Stimulated activated CD4-positive, alpha-beta T cell treated with anti-CD3 and anti-CD28 coated beads, Interleukin-15, amount 100 ng/mL, for 48 hours (primary cell): Measurements from ENCODE around the gene FHIT.
"Not testable (repeated sequence)": the region's sequence is repeated elsewhere in the genome, so short reads cannot be mapped to it uniquely, and the experiment has no call there.

Experiments used
- DNase-seq, 2 donors: peaks; one replicate each; pipeline ENCODE4 v3.0.0-alpha.2; 2020; ENCODE audit warnings: low read depth in 2 of 2

FHIT gene

GRCh38 chr3:61114316-61114953, 136.8 kb downstream of the FHIT start:
- no peak for DNase-seq

DNA sequence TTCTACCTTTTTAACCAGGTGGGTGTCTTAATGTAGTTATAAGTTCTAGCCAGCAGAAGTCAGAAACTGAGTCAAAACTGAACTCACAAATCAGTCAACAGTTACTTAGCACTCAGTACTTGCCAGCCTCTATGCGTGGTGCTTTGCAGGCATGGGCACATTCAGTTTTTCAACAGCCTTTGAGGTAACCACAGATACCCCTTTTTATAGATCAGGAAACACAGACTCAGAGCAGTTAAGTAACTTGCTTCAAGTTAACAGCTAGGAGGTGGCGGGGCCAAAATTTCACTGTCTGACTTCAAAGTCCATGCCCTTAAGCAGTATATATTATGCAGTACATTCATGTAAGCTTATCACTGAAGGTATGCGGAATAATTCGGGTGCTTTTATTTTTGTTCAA, 139.4 kb downstream of the FHIT start:
- peak in 1 of 2 donors; percentile 0 for DNase-seq

GRCh38 chr3:61110576-61110975, 140.7 kb downstream of the FHIT start:
- no peak for DNase-seq

DNA sequence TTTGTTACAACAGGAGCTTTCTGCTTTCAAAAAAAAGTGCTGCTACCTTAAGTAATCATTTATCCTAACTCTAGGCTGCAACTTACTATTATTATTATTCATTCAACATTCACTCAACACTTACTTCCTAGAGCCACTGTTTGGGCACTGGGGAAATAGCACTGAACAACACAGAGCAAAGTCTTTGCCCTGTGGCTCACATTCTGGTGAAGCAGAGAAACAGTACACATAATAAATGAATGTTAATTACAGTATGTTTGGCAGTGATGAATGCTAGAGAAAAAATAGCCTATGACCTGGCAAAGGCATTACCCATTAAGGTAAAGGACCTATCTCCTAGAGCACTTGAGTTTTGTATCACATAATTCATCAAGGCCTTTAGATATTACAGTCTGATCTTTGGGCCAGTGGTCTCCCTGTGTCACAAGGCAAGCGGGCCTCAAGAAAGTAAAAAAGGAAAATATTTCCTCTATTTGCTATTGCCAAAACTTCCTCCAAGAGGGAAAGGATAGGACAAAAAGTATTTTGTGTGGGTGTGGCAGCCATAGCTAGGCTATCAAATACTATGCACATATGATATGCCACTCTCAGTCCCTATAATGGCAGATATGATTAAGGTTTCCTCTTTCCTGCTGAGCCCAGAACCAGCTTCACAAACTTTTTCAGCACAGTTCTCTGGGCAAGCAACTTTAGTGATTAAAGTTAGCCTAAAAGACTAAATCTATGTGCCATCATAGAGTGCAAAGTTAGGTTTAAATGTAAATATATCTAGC, 142.8 kb downstream of the FHIT start:
- no peak for DNase-seq

- DNase-seq, result no peak
Measured at GRCh38 chr3:61094608-61095007, 156.6 kb downstream of the FHIT start.

DNA sequence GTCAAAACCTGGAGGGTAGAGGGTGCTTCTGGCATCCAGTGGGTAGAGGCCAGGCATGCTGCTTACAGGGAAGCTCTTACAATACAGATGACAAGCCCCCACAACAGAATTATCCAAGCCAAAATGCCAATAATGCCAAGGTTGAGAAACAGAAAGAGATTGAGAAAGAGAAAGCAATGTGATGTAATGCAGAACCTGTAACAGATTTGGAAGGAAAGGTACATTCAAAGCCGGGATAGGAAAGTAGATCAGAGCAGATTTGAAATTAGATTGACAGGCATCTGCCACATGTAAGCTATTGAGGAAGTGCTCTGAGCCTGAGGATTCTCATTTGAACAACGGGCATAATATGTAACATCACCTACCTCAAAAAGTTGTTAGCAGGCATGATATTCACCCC, 157.9 kb downstream of the FHIT start:
- no peak for DNase-seq

DNA sequence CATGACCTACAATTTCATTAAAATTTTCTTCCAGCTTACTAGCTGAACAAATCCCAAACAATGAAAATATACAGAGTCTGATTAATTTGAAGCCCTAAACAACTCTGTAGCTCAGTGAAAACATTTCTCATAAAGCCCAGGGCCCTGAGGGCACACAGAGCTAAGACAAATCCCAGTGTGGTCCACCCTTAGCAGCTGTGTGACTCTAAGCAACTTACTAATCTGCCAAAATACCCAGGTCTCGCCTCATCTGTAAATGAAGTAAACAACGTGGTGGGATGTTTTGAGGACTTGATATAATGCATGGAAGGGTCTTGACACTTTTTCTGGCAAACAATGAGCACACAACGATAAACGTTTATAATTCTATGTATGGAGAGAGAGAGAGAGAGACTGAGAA, 158.4 kb downstream of the FHIT start:
- DNase-seq, result no peak

DNA sequence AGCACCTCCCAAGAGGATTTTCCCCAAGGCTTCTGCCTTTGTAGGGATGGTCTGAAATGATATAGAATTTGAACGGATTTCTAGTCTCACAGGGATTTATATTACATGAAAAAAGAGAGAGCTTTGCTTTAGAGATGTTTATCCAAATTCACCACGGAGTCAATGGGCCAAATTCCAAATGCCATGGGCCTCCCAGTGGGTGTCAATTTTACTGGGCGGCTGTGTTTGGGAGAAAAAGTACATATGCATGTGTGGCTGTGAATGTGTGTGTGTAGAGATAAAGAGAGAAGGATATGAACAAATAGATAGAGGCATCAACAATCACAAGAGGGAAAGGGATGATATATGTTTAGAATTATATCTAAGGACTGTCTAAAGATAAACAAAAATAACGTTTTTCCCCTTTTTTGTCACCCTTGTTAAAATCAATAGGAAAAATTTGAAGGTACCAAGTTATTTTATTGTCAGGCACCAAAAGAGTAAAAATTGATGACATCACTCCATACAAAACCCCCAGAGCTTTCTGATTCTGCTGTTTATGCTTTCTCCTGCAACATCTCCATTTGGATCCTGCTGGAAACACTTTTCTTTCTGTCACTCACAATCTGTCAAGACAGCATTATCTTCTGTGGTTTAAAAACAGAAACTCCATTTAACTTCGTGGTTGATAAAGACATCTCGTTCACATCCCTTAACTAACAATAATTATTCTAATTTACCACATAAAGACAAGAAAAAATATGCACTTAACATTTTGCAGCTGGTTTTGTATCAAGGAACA, 160.7 kb downstream of the FHIT start:
- DNase-seq, result no peak

DNA sequence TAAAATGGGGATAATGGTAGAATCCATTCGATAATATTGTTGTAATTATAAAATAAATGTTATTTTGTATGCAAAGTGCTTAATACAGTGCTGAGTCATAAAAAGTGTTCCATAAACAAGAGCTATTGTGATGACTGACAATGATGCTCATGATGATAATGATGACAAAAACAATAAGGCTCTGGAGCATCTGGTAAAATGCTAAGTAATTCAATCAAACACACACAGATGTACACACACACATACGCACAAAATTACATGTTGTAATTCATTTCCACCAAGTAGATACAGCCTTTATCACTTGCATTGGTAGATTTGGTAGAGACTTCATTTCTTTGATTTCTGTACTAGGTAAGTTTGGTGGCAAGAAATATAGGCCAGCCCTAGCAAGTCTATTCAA, 163.8 kb downstream of the FHIT start:
- DNase-seq, result no peak

DNA sequence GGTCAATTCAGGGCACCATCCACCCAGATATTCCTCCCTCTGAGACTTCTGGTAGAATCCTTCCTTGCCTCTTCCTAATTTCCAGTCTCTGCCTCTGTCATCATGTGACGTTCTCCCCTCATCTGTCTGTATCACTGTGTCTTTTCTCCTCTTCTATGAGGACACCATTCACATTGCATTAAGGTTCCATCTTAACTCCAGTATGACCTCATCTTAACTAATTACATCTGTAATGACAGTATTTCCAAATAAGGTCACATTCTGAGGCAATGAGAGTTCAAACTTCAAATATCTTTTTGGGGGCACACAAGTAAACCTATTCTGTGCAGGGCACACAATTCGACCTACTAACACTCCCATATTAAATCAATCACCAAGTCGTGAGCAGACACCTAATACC, 169.7 kb downstream of the FHIT start:
- DNase-seq, result no peak

- DNase-seq, result no peak
Measured at GRCh38 chr3:61080737-61081445, 170.4 kb downstream of the FHIT start.

GRCh38 chr3:61078048-61078752, 173.1 kb downstream of the FHIT start:
- DNase-seq, result no peak

DNA sequence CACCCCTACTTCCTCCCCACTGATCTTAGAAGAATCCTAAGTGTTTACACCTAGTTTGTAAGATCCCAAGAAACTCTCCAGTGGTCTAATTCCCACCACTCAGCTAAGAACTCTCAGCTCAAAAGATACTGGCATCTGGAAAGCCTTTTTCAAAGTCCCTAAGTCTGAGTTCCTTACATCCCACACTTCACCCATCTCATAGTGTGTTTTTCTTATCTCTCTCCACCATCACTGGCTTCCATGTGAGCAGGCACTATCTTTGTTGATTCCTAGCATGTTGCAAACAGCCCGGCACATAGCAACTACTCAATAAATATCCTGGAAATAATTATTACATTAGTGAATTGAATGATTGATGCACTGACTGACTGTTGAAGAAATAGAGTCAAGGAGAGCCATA, 173.7 kb downstream of the FHIT start:
- DNase-seq, result no peak

- no peak for DNase-seq
Measured at GRCh38 chr3:61074783-61075182, 176.5 kb downstream of the FHIT start.

- no peak for DNase-seq
Measured at GRCh38 chr3:61073566-61074165, 177.6 kb downstream of the FHIT start.

DNA sequence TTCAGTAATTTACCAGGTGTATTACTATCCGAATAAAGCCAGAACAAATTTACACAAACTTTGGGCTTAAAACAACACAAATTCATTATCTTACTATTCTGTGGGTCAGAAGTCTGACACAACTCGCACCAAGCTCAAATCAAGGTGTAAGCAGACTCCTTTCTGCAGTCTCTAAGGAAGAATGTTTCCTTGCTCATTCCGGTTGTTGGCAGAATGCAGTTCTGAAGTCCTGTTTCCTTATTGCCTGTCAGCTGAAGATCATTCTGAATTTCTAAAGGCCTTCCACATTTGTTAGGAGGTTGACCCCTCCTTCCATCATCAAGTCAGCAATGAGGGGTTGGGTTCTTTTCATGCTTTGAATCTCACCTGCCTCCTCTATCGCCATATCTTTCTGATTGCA, 183.2 kb downstream of the FHIT start:
- no peak for DNase-seq

GRCh38 chr3:61066800-61067199, 184.5 kb downstream of the FHIT start:
- no peak for DNase-seq

DNA sequence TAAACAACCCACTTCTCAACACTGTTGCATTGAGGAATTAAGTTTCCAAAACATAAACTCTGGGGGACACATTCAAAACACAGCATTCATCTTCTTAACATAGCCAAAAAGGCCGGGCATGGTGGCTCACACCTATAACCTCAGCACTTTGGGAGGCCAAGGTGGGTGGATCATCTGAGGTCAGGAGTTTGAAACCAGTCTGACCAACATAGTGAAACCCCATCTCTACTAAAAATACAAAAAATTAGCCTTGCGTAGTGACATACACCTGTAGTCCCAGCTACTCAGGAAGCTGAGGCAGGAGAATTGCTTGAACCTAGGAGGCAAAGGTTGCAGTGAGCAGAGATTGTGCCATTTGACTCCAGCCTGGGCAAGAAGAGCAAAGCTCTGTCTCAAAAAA, 185.0 kb downstream of the FHIT start:
- not testable (repeated sequence) for DNase-seq

GRCh38 chr3:61065451-61066011, 185.7 kb downstream of the FHIT start:
- DNase-seq, result no peak

DNA sequence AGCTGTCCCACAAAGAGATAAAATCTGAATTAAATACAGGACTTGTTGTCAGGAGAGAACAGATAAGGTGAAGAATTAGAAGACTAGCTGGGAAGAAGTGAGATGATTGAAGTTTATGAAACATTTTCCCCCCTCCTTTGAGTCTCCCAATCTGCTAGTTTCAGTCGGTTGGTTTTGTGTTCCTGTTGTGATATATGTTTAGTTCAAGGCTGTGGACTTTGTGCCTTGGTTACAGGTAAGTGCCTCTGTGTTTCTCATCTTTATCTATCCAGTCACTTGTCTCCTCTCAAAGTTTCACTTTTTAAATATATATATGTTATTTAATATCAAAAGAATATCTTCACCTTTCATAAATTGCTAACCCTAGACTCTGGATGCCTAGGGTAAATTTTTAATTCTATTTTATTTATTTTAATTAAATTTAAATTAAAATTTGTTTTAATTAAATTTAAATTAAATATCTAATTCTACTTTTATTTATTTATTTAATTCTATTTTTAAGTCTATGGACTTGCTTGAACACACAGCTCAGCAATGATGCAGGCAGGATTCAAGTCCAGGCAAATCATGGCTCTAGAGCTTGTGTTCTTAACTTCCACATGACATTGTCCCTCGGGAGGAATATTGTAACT, 190.0 kb downstream of the FHIT start:
- DNase-seq, result no peak
